HepG2 (cell line): ENCODE measurements around the gene SNX15. TPM values are rescaled to one million over a fixed set of nuclear protein-coding genes. Genes with fewer than 3 reads are reported as not detected.

Source experiments
- EED ChIP-seq: sonication (generic); formaldehyde crosslinking; IDR thresholded peaks from 2 replicates; pipeline ENCODE4 v1.5.0; 2020; ENCODE audit warnings: mild to moderate bottlenecking, missing genetic modification reagents
- FOXO4 ChIP-seq: sonication (generic); formaldehyde crosslinking; conservative IDR thresholded peaks from 2 replicates; pipeline ENCODE4 v1.8.1; 2023; ENCODE audit warnings: missing genetic modification reagents
- GABPB1 ChIP-seq: IDR thresholded peaks from 2 replicates; pipeline ENCODE4 v1.6.1; 2016; ENCODE audit warnings: mild to moderate bottlenecking, missing genetic modification reagents, moderate library complexity, missing compliant biosample characterization
- GFI1 ChIP-seq: sonication (generic); formaldehyde crosslinking; IDR thresholded peaks from 2 replicates; pipeline ENCODE4 v1.5.0; 2020; ENCODE audit warnings: missing genetic modification reagents, mild to moderate bottlenecking, borderline replicate concordance
- JUND ChIP-seq: sonication (generic); formaldehyde crosslinking; IDR thresholded peaks from 2 replicates; pipeline ENCODE4 v1.8.0; 2022; ENCODE audit warnings: mild to moderate bottlenecking, missing genetic modification reagents
- MYC ChIP-seq: sonication (generic); formaldehyde crosslinking; IDR thresholded peaks from 2 replicates; pipeline ENCODE4 v1.9.0; 2021; ENCODE audit warnings: missing genetic modification reagents, borderline replicate concordance
- PITX1 ChIP-seq: sonication (generic); formaldehyde crosslinking; IDR thresholded peaks from 2 replicates; pipeline ENCODE4 v1.5.1; 2020; ENCODE audit warnings: mild to moderate bottlenecking, missing genetic modification reagents
- UBTF ChIP-seq: sonication (generic); formaldehyde crosslinking; IDR thresholded peaks from 2 replicates; pipeline ENCODE4 v1.4.0; 2020; ENCODE audit warnings: mild to moderate bottlenecking, missing genetic modification reagents
- ZBTB39 ChIP-seq: sonication (generic); formaldehyde crosslinking; IDR thresholded peaks from 2 replicates; pipeline ENCODE4 v1.5.0; 2020; ENCODE audit warnings: missing genetic modification reagents
- ZC3H4 ChIP-seq: sonication (generic); formaldehyde crosslinking; IDR thresholded peaks from 2 replicates; pipeline ENCODE4 v1.4.0; 2020; ENCODE audit warnings: missing genetic modification reagents, borderline replicate concordance
- ZFY ChIP-seq: sonication (generic); formaldehyde crosslinking; IDR thresholded peaks from 2 replicates; pipeline ENCODE4 v1.4.0; 2020; ENCODE audit warnings: missing genetic modification reagents
- ZNF574 ChIP-seq: sonication (generic); formaldehyde crosslinking; IDR thresholded peaks from 2 replicates; pipeline ENCODE4 v1.4.0; 2020; ENCODE audit warnings: missing genetic modification reagents
- ZNF687 ChIP-seq: sonication (generic); formaldehyde crosslinking; IDR thresholded peaks from 2 replicates; pipeline ENCODE4 v1.5.1; 2020; ENCODE audit warnings: mild to moderate bottlenecking, missing genetic modification reagents, moderate library complexity
- ZNF784 ChIP-seq: sonication (generic); formaldehyde crosslinking; IDR thresholded peaks from 2 replicates; pipeline ENCODE4 v1.5.1; 2020; ENCODE audit warnings: missing genetic modification reagents, mild to moderate bottlenecking, borderline replicate concordance
- ZSCAN31 ChIP-seq: sonication (generic); formaldehyde crosslinking; IDR thresholded peaks from 2 replicates; pipeline ENCODE4 v1.5.0; 2020; ENCODE audit warnings: low read depth, mild to moderate bottlenecking, missing genetic modification reagents
- polyA plus RNA-seq, 8 experiments: library from polyadenylated mRNA; depleted of rRNA in 3 of 8; stranded (reverse) in 7 of 8; unstranded in 1 of 8; fragments of >200 nt; fragmentation: Illumina TruSeq in 4 of 8; extraction: Trizol in 4 of 8; gene quantifications; 2 replicates each; pipeline versions ENCODE4 v1.2.1 to v1.2.3, GENCODE V29; 2011 to 2016; ENCODE audit warnings: low read depth in 4 of 8, missing spikeins in 1 of 8, mixed read lengths in 1 of 8; ENCODE audit not compliant: insufficient read depth in 1 of 8
- total RNA-seq, 5 experiments: library from RNA; depleted of rRNA; stranded (reverse); fragments of >200 nt; fragmentation: Illumina TruSeq; extraction: Trizol; gene quantifications; 2 replicates each; pipeline ENCODE4 v1.2.3, GENCODE V29; 2016; ENCODE audit warnings: low read depth in 1 of 5

SNX15 gene
- total and polyA plus RNA-seq, 2 of the 13 experiments (the other 11 are each of a cell fraction or from before 2014, with no cell fraction given): 19.1 to 22.6 TPM

- 0 out of 2 replicates have a peak, but pooled peaks have one; percentile 48 for TF ChIP-seq ZBTB39 (CRISPR knock-in tag)
- TF ChIP-seq EED (CRISPR knock-in tag): no peak
- peak; percentile 79 for TF ChIP-seq ZFY (CRISPR knock-in tag)
- TF ChIP-seq ZNF687 (CRISPR knock-in tag): peak; percentile 84
- TF ChIP-seq ZSCAN31 (CRISPR knock-in tag): 0 out of 2 replicates have a peak, but pooled peaks have one; percentile 21
- TF ChIP-seq ZNF574 (CRISPR knock-in tag): peak; percentile 41; the same call in 1 of the 2 replicates
- TF ChIP-seq PITX1: no peak
- 0 out of 2 replicates have a peak, but pooled peaks have one; percentile 27 for TF ChIP-seq ZNF784
- TF ChIP-seq JUND (CRISPR knock-in tag): 0 out of 2 replicates have a peak, but pooled peaks have one; percentile 37
- TF ChIP-seq GABPB1 (CRISPR knock-in tag): peak; percentile 55; the same call in 1 of the 2 replicates
- no peak for TF ChIP-seq GFI1 (CRISPR knock-in tag)
- TF ChIP-seq UBTF (CRISPR knock-in tag): peak; percentile 63; the same call in 1 of the 2 replicates
- no peak for TF ChIP-seq ZC3H4
- TF ChIP-seq FOXO4: 0 out of 2 replicates have a peak, but pooled peaks have one; percentile 56
- peak; percentile 54; the same call in 1 of the 2 replicates for TF ChIP-seq MYC (CRISPR knock-in tag)
Observed at GRCh38 chr11:65066315-65066714, 39.1 kb downstream of the SNX15 start (continued).
